A549 (cell line): ENCODE results near the gene KLF2. TPM values are rescaled to one million over a fixed set of nuclear protein-coding genes. Genes with fewer than 3 reads are reported as not detected.

Experiments
- ATAC-seq, 2 experiments: fragments of 200-7000 bp in 1 of 2; fragments of >200 bp in 1 of 2; cut with Nextera tagmentation in 1 of 2; cut with Tn5 transposase in 1 of 2; 3 replicates each; pipeline versions ENCODE4 v1.8.0 to v1.9.1; 2018 to 2020; ENCODE audit warnings: mild to moderate bottlenecking in 1 of 2, moderate library complexity in 1 of 2
- CTCF ChIA-PET: fragments of 300-600 bp; sonication (Branson Sonifier 250); formaldehyde crosslinking; extraction: SDS; loops from one replicate; lab custom pipeline; 2021; ENCODE audit warnings: antibody characterized with exemption, inconsistent platforms; lab: Yijun Ruan, JAX
- POLR2A ChIA-PET: fragments of 350-600 bp; formaldehyde crosslinking; extraction: SDS; loops from one replicate; lab custom pipeline; 2021; ENCODE audit warnings: antibody characterized with exemption, inconsistent platforms; lab: Yijun Ruan, JAX
- DNase-seq, 2 experiments: peaks; one replicate each; pipeline versions ENCODE4 v3.0.0 to v3.0.0-alpha.2; 2011 to 2016; ENCODE audit warnings: low read depth in 1 of 2, low spot score in 1 of 2
- FAIRE-seq: peaks from 2 replicates; lab custom pipeline; 2011; peaks lifted over from hg19 to GRCh38; lab: Jason Lieb, UNC
- H3K27ac ChIP-seq, 2 experiments: fragments of >200 bp; sonication (Bioruptor Twin); formaldehyde crosslinking; 3 replicates each; pipeline ENCODE4 v1.5.1; 2016 to 2017
- H3K4me1 ChIP-seq: fragments of >200 bp; sonication (Bioruptor Twin); formaldehyde crosslinking; 3 replicates; pipeline ENCODE4 v1.6.1; 2016
- H3K4me2 ChIP-seq: fragments of >200 bp; sonication (Bioruptor Twin); formaldehyde crosslinking; 3 replicates; pipeline ENCODE4 v1.6.1; 2016
- H3K4me3 ChIP-seq: fragments of >200 bp; sonication (Bioruptor Twin); formaldehyde crosslinking; 3 replicates; pipeline ENCODE4 v1.5.1; 2016
- H3K9me3 ChIP-seq: fragments of >200 bp; sonication (Bioruptor Twin); formaldehyde crosslinking; 3 replicates; pipeline ENCODE4 v1.6.1; 2016
- BHLHE40 ChIP-seq: IDR thresholded peaks from 2 replicates; pipeline ENCODE4 v1.6.1; 2012; ENCODE audit warnings: low read depth, low read length, inconsistent platforms
- CHD2 ChIP-seq: fragments of 150-350 bp; IDR thresholded peaks from 2 replicates; pipeline ENCODE4 v1.6.1; 2014; ENCODE audit warnings: low read length; ENCODE audit not compliant: partially characterized antibody
- EHF ChIP-seq: fragments of 250-450 bp; sonication (Bioruptor Pico); IDR thresholded peaks from 2 replicates; pipeline ENCODE4 v1.5.0; 2020; ENCODE audit warnings: mild to moderate bottlenecking
- EHMT2 ChIP-seq: fragments of 200-600 bp; sonication (generic); IDR thresholded peaks from 2 replicates; pipeline ENCODE4 v1.6.1; 2016; ENCODE audit warnings: antibody characterized with exemption, low read depth, mild to moderate bottlenecking, moderate library complexity
- GATA3 ChIP-seq: IDR thresholded peaks from 2 replicates; pipeline ENCODE4 v1.6.1; 2012; ENCODE audit warnings: borderline replicate concordance
- HDAC2 ChIP-seq: fragments of 200-600 bp; sonication (generic); IDR thresholded peaks from 2 replicates; pipeline ENCODE4 v1.6.1; 2016
- HEYL ChIP-seq: fragments of 250-450 bp; sonication (Bioruptor Pico); IDR thresholded peaks from 2 replicates; pipeline ENCODE4 v1.8.0; 2021; ENCODE audit warnings: mild to moderate bottlenecking, moderate library complexity
- HOXA7 ChIP-seq: fragments of 250-450 bp; sonication (Bioruptor Pico); IDR thresholded peaks from 2 replicates; pipeline ENCODE4 v1.5.0; 2020; ENCODE audit warnings: mild to moderate bottlenecking, moderate library complexity
- KDM1A ChIP-seq: fragments of 200-600 bp; sonication (generic); IDR thresholded peaks from 2 replicates; pipeline ENCODE4 v1.6.1; 2016; ENCODE audit warnings: low read depth, mild to moderate bottlenecking
- KDM5A ChIP-seq: fragments of 200-600 bp; sonication (generic); IDR thresholded peaks from 2 replicates; pipeline ENCODE4 v1.6.1; 2016; ENCODE audit warnings: antibody characterized with exemption, mild to moderate bottlenecking
- MAZ ChIP-seq: fragments of 150-350 bp; IDR thresholded peaks from 2 replicates; pipeline ENCODE4 v1.6.1; 2014; ENCODE audit warnings: antibody characterized with exemption, low read depth, low read length, borderline replicate concordance
- MYC ChIP-seq: IDR thresholded peaks from 2 replicates; pipeline ENCODE4 v1.6.1; 2012; ENCODE audit warnings: mild to moderate bottlenecking, inconsistent platforms, low read length, improper control_type of control experiment, borderline replicate concordance
- NFE2L2 ChIP-seq: fragments of 150-350 bp; conservative IDR thresholded peaks from 2 replicates; pipeline ENCODE4 v1.6.1; 2014; ENCODE audit warnings: low read length
- PHF8 ChIP-seq: fragments of 200-600 bp; sonication (generic); IDR thresholded peaks from 2 replicates; pipeline ENCODE4 v1.6.1; 2016; ENCODE audit warnings: low read depth, mild to moderate bottlenecking, antibody characterized with exemption, moderate library complexity, borderline replicate concordance
- POLR2AphosphoS2 ChIP-seq: conservative IDR thresholded peaks from 2 replicates; pipeline ENCODE4 v1.6.1; 2012; ENCODE audit warnings: low read length, improper control_type of control experiment, inconsistent platforms
- RFX5 ChIP-seq: fragments of 450-650 bp; IDR thresholded peaks from 2 replicates; pipeline ENCODE4 v1.7.1; 2014; ENCODE audit warnings: antibody characterized with exemption, mild to moderate bottlenecking, moderate library complexity
- SMC3 ChIP-seq: fragments of >200 bp; sonication (Bioruptor Twin); formaldehyde crosslinking; IDR thresholded peaks from 3 replicates; pipeline ENCODE4 v1.6.1; 2018; ENCODE audit warnings: inconsistent platforms
- ZFP36 ChIP-seq: fragments of 450-650 bp; IDR thresholded peaks from 2 replicates; pipeline ENCODE4 v1.6.1; 2014; ENCODE audit warnings: borderline replicate concordance; ENCODE audit not compliant: partially characterized antibody
- ZSCAN20 ChIP-seq: fragments of 250-450 bp; sonication (Bioruptor Pico); IDR thresholded peaks from 2 replicates; pipeline ENCODE4 v1.8.0; 2022; ENCODE audit warnings: mild to moderate bottlenecking, moderate library complexity
- WGBS: methylation state at CpG from one replicate; pipeline ENCODE4 v1.1.6; 2017; ENCODE audit errors: missing lambda C conversion rate; 5-methylcytosine and 5-hydroxymethylcytosine counted together
- polyA plus RNA-seq, 4 experiments: library from polyadenylated mRNA; depleted of rRNA in 3 of 4; stranded (reverse); fragments of >200 nt; fragmentation: RNase III in 1 of 4; extraction: RNeasy Plus Mini Kit Qiagen cat#74134 plus additional on column Dnase treatment in 1 of 4; gene quantifications; 2 replicates in 3 of 4; 3 replicates in 1 of 4; pipeline ENCODE4 v1.2.3, GENCODE V29; 2011 to 2017
- TF ChIP-seq, protein P1 (sequence below): fragments of >200 bp; sonication (Bioruptor Twin); formaldehyde crosslinking; IDR thresholded peaks from 3 replicates; pipeline ENCODE4 v1.5.1; 2016
- TF ChIP-seq, protein P2 (sequence below): fragments of 150-350 bp; IDR thresholded peaks from 2 replicates; pipeline ENCODE4 v1.6.1; 2014; ENCODE audit warnings: low read depth, mild to moderate bottlenecking, low read length
- TF ChIP-seq, protein P3 (sequence below): IDR thresholded peaks from 2 replicates; pipeline ENCODE4 v1.6.1; 2012; ENCODE audit warnings: low read depth, borderline replicate concordance
- TF ChIP-seq, protein P4 (sequence below): fragments of 250-450 bp; sonication (Bioruptor Pico); IDR thresholded peaks from 2 replicates; pipeline ENCODE4 v1.5.0; 2020; ENCODE audit warnings: low read depth, mild to moderate bottlenecking, moderate library complexity
- TF ChIP-seq, protein P5 (sequence below): fragments of 450-650 bp; IDR thresholded peaks from 2 replicates; pipeline ENCODE4 v1.6.1; 2014; ENCODE audit warnings: antibody characterized with exemption
- TF ChIP-seq, protein P6 (sequence below): IDR thresholded peaks from 2 replicates; pipeline ENCODE4 v1.6.1; 2012
- TF ChIP-seq, protein P7 (sequence below): fragments of >200 bp; sonication (Bioruptor Twin); formaldehyde crosslinking; IDR thresholded peaks from 2 replicates; pipeline ENCODE4 v1.6.1; 2016

KLF2 gene
- polyA plus RNA-seq, 2 of the 4 experiments (the other 2 are of a cell fraction), result 3.4 to 6.9 TPM

DNA sequence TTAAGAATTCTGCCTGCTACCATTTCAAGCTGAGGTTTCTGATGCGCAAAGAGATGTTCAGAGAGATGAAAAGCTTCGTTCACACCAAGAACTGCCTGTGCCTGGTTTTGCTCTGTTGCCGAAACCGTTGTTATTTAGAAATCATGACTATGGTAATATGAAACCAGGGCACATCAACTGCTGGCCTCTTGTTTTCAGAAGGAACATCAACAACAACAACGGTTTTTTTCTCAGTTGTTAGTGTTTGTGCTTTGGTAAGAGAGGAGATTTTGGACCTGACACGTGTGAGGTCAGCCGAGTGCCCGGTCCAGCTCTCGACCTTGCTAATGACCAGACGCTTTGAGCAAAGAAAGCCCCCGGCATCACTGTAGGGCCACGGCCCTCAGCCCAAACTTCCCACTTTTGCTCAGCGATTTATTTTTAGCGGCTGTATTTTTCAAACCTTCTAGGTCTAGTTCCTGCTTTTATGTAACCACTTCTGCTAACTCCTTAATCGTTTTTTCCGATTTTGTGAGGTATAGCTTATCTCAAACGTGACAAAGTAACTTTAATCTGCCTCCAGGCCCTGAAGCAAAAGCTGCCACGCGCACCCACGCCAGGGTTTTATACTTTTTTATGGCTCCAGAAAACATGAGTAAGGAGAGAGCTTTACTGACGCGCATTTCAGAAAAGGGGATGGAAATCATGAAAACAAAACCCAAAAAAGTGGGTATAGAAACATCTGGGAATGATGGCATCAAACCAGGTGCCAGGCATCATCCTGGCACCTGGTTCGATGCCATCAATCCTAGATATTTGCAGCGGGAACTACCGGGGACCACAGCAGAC lies 42.0 kb downstream of the KLF2 start:
- no peak overlapping the region for H3K4me3 ChIP-seq
- TF ChIP-seq POLR2AphosphoS2 (no peak), BHLHE40 (no peak), SMC3 (no peak), ZSCAN20 (CRISPR knock-in tag) (no peak), HOXA7 (no peak), PHF8 (no peak), ZFP36 (no peak), GATA3 (no peak), MAZ (no peak), NFE2L2 (no peak), MYC (no peak), EHF (CRISPR knock-in tag) (no peak), RFX5 (no peak), KDM1A (no peak)
- TF ChIP-seq, protein P1, sequence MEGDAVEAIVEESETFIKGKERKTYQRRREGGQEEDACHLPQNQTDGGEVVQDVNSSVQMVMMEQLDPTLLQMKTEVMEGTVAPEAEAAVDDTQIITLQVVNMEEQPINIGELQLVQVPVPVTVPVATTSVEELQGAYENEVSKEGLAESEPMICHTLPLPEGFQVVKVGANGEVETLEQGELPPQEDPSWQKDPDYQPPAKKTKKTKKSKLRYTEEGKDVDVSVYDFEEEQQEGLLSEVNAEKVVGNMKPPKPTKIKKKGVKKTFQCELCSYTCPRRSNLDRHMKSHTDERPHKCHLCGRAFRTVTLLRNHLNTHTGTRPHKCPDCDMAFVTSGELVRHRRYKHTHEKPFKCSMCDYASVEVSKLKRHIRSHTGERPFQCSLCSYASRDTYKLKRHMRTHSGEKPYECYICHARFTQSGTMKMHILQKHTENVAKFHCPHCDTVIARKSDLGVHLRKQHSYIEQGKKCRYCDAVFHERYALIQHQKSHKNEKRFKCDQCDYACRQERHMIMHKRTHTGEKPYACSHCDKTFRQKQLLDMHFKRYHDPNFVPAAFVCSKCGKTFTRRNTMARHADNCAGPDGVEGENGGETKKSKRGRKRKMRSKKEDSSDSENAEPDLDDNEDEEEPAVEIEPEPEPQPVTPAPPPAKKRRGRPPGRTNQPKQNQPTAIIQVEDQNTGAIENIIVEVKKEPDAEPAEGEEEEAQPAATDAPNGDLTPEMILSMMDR, result no peak
- TF ChIP-seq, protein P2, sequence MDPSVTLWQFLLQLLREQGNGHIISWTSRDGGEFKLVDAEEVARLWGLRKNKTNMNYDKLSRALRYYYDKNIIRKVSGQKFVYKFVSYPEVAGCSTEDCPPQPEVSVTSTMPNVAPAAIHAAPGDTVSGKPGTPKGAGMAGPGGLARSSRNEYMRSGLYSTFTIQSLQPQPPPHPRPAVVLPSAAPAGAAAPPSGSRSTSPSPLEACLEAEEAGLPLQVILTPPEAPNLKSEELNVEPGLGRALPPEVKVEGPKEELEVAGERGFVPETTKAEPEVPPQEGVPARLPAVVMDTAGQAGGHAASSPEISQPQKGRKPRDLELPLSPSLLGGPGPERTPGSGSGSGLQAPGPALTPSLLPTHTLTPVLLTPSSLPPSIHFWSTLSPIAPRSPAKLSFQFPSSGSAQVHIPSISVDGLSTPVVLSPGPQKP, result no peak
- TF ChIP-seq, protein P3, sequence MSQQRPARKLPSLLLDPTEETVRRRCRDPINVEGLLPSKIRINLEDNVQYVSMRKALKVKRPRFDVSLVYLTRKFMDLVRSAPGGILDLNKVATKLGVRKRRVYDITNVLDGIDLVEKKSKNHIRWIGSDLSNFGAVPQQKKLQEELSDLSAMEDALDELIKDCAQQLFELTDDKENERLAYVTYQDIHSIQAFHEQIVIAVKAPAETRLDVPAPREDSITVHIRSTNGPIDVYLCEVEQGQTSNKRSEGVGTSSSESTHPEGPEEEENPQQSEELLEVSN, result no peak
- TF ChIP-seq, protein P4, sequence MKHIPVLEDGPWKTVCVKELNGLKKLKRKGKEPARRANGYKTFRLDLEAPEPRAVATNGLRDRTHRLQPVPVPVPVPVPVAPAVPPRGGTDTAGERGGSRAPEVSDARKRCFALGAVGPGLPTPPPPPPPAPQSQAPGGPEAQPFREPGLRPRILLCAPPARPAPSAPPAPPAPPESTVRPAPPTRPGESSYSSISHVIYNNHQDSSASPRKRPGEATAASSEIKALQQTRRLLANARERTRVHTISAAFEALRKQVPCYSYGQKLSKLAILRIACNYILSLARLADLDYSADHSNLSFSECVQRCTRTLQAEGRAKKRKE (CRISPR knock-in tag), result no peak
- H3K4me2 ChIP-seq, result no peak overlapping the region
- FAIRE-seq (no peak), ATAC-seq (no peak), DNase-seq (no peak)
- WGBS, result 89% methylated on average over 25 of the region's 25 CpGs
- H3K4me1 ChIP-seq, result no peaks in the 10 kb centered on the region
- ChIA-PET POLR2A (no interaction called here), CTCF (interaction anchor here (1.0 to 2.1 kb wide), 4 partner anchors 16 to 119 kb away, joined by 3 to 8 read pairs (median 6); no protein-coding TSS in a partner anchor)
- no peaks in the 10 kb centered on the region for H3K9me3 ChIP-seq
- no peak overlapping the region for H3K27ac ChIP-seq

DNA sequence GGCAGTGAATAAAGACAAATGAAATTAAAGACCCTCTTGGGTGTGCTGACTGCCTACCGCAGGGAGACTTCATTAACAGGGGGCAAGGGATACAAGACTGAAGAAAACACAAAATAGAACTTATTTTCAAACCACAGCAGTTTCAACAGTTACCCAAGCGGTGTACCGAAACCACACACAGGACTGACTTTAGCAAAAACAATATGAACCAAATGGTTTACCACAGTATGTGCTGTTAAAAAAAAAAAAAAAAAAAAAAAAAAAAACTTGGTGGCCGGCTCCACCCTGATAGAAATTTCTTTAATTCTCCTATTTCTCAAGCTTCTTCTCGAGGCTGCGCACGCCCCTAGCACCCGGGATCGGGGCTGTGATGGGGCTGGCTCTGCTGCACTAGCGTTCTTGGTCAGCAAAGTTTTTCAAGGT lies 42.6 kb downstream of the KLF2 start:
- Histone ChIP-seq H3K9me3 (no peaks in the 10 kb centered on the region), H3K27ac (no peak overlapping the region), H3K4me3 (no peak overlapping the region), H3K4me1 (no peaks in the 10 kb centered on the region), H3K4me2 (no peak overlapping the region)
- ChIA-PET CTCF (interaction anchor here (1.0 to 2.0 kb wide), 3 partner anchors 15 to 120 kb away, joined by 3 to 8 read pairs (median 4); no protein-coding TSS in a partner anchor), POLR2A (no interaction called here)
- DNase-seq (no peak), ATAC-seq (no peak), FAIRE-seq (no peak)
- TF ChIP-seq BHLHE40 (no peak), HEYL (CRISPR knock-in tag) (no peak), EHMT2 (no peak), GATA3 (no peak), CHD2 (no peak), HDAC2 (no peak), KDM5A (no peak)
- TF ChIP-seq, protein P5, sequence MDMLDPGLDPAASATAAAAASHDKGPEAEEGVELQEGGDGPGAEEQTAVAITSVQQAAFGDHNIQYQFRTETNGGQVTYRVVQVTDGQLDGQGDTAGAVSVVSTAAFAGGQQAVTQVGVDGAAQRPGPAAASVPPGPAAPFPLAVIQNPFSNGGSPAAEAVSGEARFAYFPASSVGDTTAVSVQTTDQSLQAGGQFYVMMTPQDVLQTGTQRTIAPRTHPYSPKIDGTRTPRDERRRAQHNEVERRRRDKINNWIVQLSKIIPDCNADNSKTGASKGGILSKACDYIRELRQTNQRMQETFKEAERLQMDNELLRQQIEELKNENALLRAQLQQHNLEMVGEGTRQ, result no peak
- TF ChIP-seq, protein P6, sequence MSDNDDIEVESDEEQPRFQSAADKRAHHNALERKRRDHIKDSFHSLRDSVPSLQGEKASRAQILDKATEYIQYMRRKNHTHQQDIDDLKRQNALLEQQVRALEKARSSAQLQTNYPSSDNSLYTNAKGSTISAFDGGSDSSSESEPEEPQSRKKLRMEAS, result no peak
- TF ChIP-seq, protein P7, sequence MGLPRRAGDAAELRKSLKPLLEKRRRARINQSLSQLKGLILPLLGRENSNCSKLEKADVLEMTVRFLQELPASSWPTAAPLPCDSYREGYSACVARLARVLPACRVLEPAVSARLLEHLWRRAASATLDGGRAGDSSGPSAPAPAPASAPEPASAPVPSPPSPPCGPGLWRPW, result no peak
- 92% methylated on average over 10 of the region's 10 CpGs for WGBS
